ENCODE data around the gene AFG1L. TPM values are rescaled to one million over a fixed set of nuclear protein-coding genes. Genes with fewer than 3 reads are reported as not detected.

AFG1L gene
- total RNA-seq, 1 donor, result 6.0 TPM

- TF ChIP-seq CTCF (IDR thresholded peaks at IDR 0.05; ENCODE audit: insufficient read depth, low read length), result peak; percentile 76
- peak; percentile 53 for DNase-seq (ENCODE audit: low read depth)
- H3K4me3 ChIP-seq (ENCODE audit: low read depth, low read length), result no peak overlapping the region
These were observed 203.0 kb downstream of the AFG1L start for GRCh38 chr6:108497883-108498282.

- DNase-seq (ENCODE audit: low read depth), result peak; percentile 31
- no peak for TF ChIP-seq CTCF (IDR thresholded peaks at IDR 0.05; ENCODE audit: insufficient read depth, low read length)
- H3K4me3 ChIP-seq (ENCODE audit: low read depth, low read length), result no peak overlapping the region
These were observed 206.7 kb downstream of the AFG1L start for GRCh38 chr6:108501559-108501958.

GRCh38 chr6:108502832-108503231 lies 208.0 kb downstream of the AFG1L start:
- H3K4me3 ChIP-seq (ENCODE audit: low read depth, low read length), result no peak overlapping the region
- no peak for TF ChIP-seq CTCF (IDR thresholded peaks at IDR 0.05; ENCODE audit: insufficient read depth, low read length)
- no peak for DNase-seq (ENCODE audit: low read depth)

- no peak for DNase-seq (ENCODE audit: low read depth)
- H3K4me3 ChIP-seq (ENCODE audit: low read depth, low read length), result no peak overlapping the region
These were observed 212.5 kb downstream of the AFG1L start for GRCh38 chr6:108507316-108507715.

GRCh38 chr6:108510461-108511319 lies 215.8 kb downstream of the AFG1L start:
- H3K4me3 ChIP-seq (ENCODE audit: low read depth, low read length), result no peak overlapping the region
- no peak for DNase-seq (ENCODE audit: low read depth)
- TF ChIP-seq CTCF (IDR thresholded peaks at IDR 0.05; ENCODE audit: insufficient read depth, low read length), result no peak

More at GRCh38 chr6:108507316-108507715, 212.5 kb downstream of the AFG1L start:
- TF ChIP-seq CTCF (IDR thresholded peaks at IDR 0.05; ENCODE audit: insufficient read depth, low read length), result no peak

GRCh38 chr6:108518714-108519576 lies 224.1 kb downstream of the AFG1L start:
- TF ChIP-seq CTCF (IDR thresholded peaks at IDR 0.05; ENCODE audit: insufficient read depth, low read length), result peak; percentile 50
- H3K4me3 ChIP-seq (ENCODE audit: low read depth, low read length), result no peak overlapping the region
- peak; percentile 30 for DNase-seq (ENCODE audit: low read depth)

Measured in fibroblast of the aortic adventitia (primary cell).